ENCODE measurements around the gene ITIH1.

ITIH1 gene

DNA sequence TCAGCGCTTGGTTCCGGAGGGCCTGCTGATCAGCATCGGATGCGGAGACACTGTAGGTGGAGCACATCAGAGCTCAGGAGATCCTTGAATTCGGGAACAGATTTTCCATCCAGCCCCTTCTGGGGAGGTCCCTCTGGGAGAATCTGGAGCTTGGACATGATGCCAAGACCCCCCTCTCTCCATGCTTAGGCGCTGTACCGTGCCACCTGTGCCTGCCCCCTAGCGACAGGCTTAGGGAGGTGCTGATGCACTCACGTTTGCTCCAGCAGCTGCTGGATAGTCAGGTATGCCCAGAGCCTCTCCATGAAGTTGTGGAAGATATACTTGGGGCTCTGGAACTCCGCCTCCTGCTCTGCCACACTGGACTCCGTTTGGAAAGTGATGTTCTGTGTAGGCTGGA lies 43.3 kb downstream of the ITIH1 start:
- peak; percentile 63 for DNase-seq (ENCODE audit: low spot score)
- TF ChIP-seq, protein P1, sequence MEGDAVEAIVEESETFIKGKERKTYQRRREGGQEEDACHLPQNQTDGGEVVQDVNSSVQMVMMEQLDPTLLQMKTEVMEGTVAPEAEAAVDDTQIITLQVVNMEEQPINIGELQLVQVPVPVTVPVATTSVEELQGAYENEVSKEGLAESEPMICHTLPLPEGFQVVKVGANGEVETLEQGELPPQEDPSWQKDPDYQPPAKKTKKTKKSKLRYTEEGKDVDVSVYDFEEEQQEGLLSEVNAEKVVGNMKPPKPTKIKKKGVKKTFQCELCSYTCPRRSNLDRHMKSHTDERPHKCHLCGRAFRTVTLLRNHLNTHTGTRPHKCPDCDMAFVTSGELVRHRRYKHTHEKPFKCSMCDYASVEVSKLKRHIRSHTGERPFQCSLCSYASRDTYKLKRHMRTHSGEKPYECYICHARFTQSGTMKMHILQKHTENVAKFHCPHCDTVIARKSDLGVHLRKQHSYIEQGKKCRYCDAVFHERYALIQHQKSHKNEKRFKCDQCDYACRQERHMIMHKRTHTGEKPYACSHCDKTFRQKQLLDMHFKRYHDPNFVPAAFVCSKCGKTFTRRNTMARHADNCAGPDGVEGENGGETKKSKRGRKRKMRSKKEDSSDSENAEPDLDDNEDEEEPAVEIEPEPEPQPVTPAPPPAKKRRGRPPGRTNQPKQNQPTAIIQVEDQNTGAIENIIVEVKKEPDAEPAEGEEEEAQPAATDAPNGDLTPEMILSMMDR (IDR thresholded peaks at IDR 0.05; ENCODE audit: extremely low read depth, missing control alignments) = peak; percentile 52

DNA sequence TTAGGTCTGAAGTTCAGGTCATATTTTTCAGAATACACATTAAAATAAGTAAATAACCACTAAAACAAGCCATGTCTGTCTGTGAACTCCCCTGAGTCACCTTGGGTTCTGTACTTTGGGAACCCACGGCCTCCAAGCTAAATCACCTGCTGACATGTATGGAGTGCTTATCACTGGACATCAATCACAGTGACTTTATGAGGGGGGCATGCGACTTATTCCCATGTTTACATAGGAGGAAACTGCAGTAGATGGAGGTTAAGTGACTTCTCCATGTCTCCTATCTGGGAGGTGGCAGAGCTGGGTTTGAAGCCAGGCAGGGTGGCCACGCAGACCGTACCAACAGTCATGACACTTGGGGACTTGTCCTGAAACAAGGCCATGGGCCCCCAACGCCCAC lies 45.0 kb downstream of the ITIH1 start:
- TF ChIP-seq, protein P1 (IDR thresholded peaks at IDR 0.05; ENCODE audit: extremely low read depth, missing control alignments) = no peak
- DNase-seq (ENCODE audit: low spot score) = no peak

GRCh38 chr3:52824037-52824436 lies 46.6 kb downstream of the ITIH1 start:
- TF ChIP-seq, protein P1 (IDR thresholded peaks at IDR 0.05; ENCODE audit: extremely low read depth, missing control alignments) = no peak
- no peak for DNase-seq (ENCODE audit: low spot score)

GRCh38 chr3:52827441-52827840 lies 50.0 kb downstream of the ITIH1 start:
- DNase-seq (ENCODE audit: low spot score) = no peak

GRCh38 chr3:52827866-52828376 lies 50.5 kb downstream of the ITIH1 start:
- TF ChIP-seq, protein P1 (IDR thresholded peaks at IDR 0.05; ENCODE audit: extremely low read depth, missing control alignments) = no peak

More at GRCh38 chr3:52827441-52827840, 50.0 kb downstream of the ITIH1 start:
- TF ChIP-seq, protein P1 (IDR thresholded peaks at IDR 0.05; ENCODE audit: extremely low read depth, missing control alignments) = no peak

GRCh38 chr3:52829482-52829881 lies 52.1 kb downstream of the ITIH1 start:
- TF ChIP-seq, protein P1 (IDR thresholded peaks at IDR 0.05; ENCODE audit: extremely low read depth, missing control alignments) = no peak
- DNase-seq (ENCODE audit: low spot score) = no peak

More at GRCh38 chr3:52827866-52828376, 50.5 kb downstream of the ITIH1 start:
- DNase-seq (ENCODE audit: low spot score) = no peak

DNA sequence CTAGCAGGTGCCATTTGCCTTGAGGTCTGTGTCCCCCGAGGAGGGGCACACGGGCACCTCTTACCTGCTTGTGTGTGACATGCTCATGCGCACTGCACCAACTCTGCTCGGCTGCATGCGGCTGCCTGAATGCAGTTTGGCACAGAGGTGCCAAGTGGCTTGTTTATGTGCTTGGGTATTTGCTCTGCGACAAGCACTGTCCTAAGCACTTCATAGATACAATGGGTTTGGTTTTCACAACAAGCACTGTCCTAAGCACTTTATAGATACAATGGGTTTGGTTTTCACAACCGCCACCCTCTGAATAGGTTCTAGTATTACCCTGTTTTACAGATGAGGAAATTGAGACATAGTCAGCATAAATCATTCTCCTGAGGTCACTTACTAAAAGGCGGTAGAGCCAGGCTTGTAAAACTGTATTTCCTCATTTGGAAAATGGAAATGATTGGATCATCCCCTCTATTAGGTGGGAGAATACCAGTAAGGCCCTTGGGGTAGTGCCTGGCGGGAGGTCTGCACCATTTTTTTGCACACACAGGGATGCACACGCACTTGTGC lies 52.6 kb downstream of the ITIH1 start:
- TF ChIP-seq, protein P1 (IDR thresholded peaks at IDR 0.05; ENCODE audit: extremely low read depth, missing control alignments) = no peak
- DNase-seq (ENCODE audit: low spot score) = no peak
